Ramos (cell line): ENCODE measurements around the gene SPANXN5.
"Not testable (repeated sequence)": the region's sequence is repeated elsewhere in the genome, so short reads cannot be mapped to it uniquely, and the experiment has no call there.

Experiments used
- in situ Hi-C: fragments of 300-500 bp; cut with MboI; formaldehyde crosslinking; loops from one replicate; pipeline ENCODE4 v1.14.3; 2022; ENCODE audit warnings: low sequenced_read_pairs; ENCODE audit not compliant: unreplicated experiment

Gene SPANXN5

GRCh38 chrX:52797327-52797726 is at the start of gene SPANXN5:
SPANXN5 (minus strand) TSS chrX:52797427; CDS start chrX:52797348, 79 bp downstream.
- in situ Hi-C loops = not testable (repeated sequence)

DNA sequence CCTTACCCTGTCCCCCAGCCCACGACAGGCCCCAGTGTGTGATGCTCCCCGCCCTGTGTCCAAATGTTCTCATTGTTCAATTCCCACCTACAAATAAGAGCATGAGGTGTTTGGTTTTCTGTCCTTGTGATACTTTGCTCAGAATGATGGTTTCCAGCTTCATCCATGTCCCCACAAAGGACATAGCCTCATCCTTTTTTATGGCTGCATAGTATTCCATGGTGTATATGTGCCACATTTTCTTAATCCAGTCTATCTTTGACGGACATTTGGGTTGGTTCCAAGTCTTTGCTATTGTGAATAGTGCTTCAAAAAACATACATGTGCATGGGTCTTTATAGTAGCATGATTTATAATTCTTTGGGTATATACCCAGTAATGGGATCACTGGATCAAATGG is 46.4 kb upstream of the SPANXN5 start:
- in situ Hi-C loops = not testable (repeated sequence)

DNA sequence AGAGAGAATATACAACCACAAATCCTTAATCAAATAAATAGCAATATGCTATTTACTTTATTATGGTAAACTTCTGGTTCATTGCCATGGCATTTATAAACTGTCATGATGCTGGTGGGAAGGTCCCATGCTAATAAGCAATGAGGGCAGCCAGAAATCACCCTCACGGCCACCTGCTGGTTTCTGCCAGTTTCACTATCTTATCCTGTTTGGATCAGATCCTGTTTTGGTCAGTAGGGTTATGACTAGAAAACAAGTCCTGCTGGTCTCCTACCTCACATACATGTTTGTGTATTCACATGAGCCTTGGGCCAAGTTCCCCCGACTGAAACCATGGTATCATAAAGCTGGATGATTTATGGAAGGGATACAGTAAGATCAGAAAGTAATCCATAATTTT is 41.9 kb upstream of the SPANXN5 start:
- in situ Hi-C loops = no loop called here

- in situ Hi-C loops = no loop called here
Observed at GRCh38 chrX:52830551-52830950, 33.3 kb upstream of the SPANXN5 start.

DNA sequence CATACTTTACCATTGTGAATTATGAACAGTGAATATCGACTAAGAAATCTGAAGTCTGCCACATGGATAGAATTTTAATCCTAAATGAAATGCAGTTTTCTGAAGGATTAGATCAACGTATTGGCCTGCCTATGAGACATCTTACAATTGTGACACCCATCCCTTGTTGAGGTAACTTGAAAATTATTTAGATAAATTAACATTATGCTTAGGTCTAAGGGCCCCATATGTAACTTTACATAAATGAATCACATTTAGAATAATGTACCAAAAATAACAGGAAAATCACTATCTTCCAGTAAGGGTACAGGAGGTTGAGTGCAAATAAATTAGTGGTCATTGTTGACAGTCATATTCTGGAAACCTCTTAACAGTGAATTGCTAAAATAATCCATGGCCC is 27.4 kb upstream of the SPANXN5 start:
- in situ Hi-C loops = no loop called here

- in situ Hi-C loops = no loop called here
Observed at GRCh38 chrX:52821079-52821760, 24.0 kb upstream of the SPANXN5 start.

DNA sequence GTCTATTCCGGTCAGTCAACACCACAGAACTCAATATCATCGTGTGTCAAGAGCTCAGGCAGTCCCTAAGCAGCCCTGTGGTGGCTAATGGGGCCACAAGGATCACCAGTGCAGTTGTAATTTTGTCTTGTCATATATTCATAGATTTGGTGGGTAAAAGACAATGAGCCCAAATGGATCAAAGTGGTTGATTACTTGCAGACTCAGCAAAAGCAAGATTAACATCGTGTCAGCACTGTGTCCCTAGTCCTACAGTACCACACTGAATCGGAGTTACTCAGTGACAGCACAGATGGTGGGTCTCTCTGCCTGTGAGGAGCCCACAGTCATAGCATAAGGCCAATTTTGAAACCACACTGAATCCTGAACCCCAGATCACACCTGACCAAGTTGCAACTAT is 22.6 kb upstream of the SPANXN5 start:
- in situ Hi-C loops = no loop called here

DNA sequence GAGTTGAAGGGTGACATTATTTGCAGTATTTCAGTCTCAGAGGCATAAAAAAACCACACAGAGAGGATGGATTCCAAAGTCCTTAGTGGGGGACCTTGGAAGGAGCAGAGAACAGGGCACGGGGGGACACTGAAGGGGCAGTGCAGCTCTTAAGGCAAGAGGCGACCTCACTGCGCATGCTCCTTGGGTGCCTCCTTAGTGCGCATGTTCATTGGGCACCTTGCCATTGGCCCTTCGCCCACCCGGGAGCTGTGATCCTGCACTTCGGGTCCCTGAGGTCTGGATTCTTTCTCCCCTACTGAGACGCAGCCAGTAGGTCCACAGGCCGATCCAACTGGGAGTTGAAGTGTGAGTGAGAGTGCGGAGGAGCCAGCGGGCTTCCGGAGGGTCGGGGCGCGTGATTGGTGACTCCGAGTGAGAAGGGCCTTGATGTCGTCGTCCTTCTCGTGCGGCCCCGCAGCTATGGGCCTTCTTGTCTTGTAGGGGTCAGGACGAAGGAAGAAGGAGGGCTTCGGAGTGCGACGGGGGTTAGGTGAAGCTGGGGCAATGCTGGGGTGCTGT is 13.9 kb upstream of the SPANXN5 start, which contains the start of gene XAGE5:
XAGE5 (plus strand) TSS at position 223 of the 561 bp plus-strand sequence. CDS start 1,280 bp downstream, outside the sequence.
- in situ Hi-C loops = no loop called here

DNA sequence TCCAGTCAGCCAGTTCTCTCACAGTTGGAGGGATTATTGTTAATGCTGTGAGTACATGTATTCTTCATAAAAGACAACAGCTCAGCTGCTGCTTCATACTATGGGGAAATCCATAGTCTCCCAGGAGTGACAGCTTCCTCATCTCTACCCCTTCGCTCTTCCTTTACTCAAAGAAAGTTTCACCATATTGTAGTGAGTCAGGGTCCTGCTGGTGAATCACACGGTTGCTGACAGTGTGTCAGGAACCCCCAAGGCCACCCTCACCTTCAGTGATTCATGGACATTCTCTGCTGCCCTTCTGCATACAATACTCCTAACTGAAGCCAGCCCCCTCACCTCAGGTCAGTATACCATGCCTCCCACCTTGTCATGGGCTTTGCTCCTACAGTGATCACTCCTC is 7.6 kb upstream of the SPANXN5 start:
- in situ Hi-C loops = not testable (repeated sequence)

- in situ Hi-C loops = not testable (repeated sequence)
Observed at GRCh38 chrX:52773504-52773903, 23.7 kb downstream of the SPANXN5 start.

- in situ Hi-C loops = not testable (repeated sequence)
Observed at GRCh38 chrX:52765983-52766382, 31.2 kb downstream of the SPANXN5 start.

DNA sequence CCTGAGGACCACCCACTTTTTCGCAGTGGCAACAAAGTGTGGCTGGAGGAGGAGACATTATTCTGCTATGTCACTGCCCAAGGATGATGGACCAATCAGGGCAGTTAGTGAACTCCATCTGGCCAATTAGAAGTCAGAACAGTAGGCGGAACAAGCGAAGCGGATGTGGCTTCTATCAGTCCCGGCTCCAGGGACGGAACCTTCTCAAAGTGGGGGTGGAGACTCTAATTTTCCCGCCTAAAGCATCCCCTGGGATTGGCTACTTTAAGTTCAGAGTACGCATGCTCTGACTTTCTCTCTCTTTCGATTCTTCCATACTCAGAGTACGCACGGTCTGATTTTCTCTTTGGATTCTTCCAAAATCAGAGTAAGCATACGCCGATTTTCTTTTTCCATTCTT is 46.3 kb downstream of the SPANXN5 start, which contains the start of gene SSX2B:
SSX2B (plus strand) TSS at position 301 of the 400 bp plus-strand sequence. CDS start 1,429 bp downstream, outside the sequence.
- in situ Hi-C loops = not testable (repeated sequence)
